GM23338 (cell line): Measurements from ENCODE around the gene ANTKMT. TPM values are rescaled to one million over a fixed set of nuclear protein-coding genes. Genes with fewer than 3 reads are reported as not detected.

Source experiments
- ATAC-seq: fragments of 200-7000 bp; cut with Tn5 transposase; 3 replicates; pipeline ENCODE4 v1.9.1; 2020
- DNase-seq: peaks from one replicate; pipeline ENCODE4 v3.0.0-alpha.2; 2015; ENCODE audit warnings: low spot score
- H2AFZ ChIP-seq: fragments of 200-600 bp; sonication (generic); 2 replicates; pipeline ENCODE4 v1.8.0; 2016; ENCODE audit warnings: antibody characterized with exemption, mild to moderate bottlenecking, moderate library complexity
- H3F3A ChIP-seq: fragments of 200-600 bp; sonication (generic); replicated peaks from 2 replicates; pipeline ENCODE4 v1.8.0; 2017; ENCODE audit warnings: antibody characterized with exemption, mixed run types, low read depth
- H3K27ac ChIP-seq: fragments of 200-600 bp; sonication (generic); 2 replicates; pipeline ENCODE4 v1.6.1; 2016; ENCODE audit warnings: low read depth
- H3K27me3 ChIP-seq: fragments of 200-600 bp; sonication (generic); 2 replicates; pipeline ENCODE4 v1.8.0; 2016; ENCODE audit warnings: mild to moderate bottlenecking, mixed run types, moderate library complexity; ENCODE audit not compliant: insufficient read depth
- H3K36me3 ChIP-seq: fragments of 200-600 bp; sonication (generic); 2 replicates; pipeline ENCODE4 v1.8.0; 2016; ENCODE audit warnings: mild to moderate bottlenecking; ENCODE audit not compliant: insufficient read depth
- H3K4me1 ChIP-seq: fragments of 200-600 bp; sonication (generic); 2 replicates; pipeline ENCODE4 v1.8.0; 2016; ENCODE audit warnings: mild to moderate bottlenecking, moderate library complexity; ENCODE audit not compliant: insufficient read depth
- H3K4me2 ChIP-seq: fragments of 200-600 bp; sonication (generic); 2 replicates; pipeline ENCODE4 v1.7.1; 2017; ENCODE audit warnings: mixed run types
- H3K4me3 ChIP-seq: fragments of 200-600 bp; sonication (generic); 2 replicates; pipeline ENCODE4 v1.6.1; 2016; ENCODE audit warnings: mixed run types
- H3K79me2 ChIP-seq: fragments of 200-600 bp; sonication (generic); replicated peaks from 2 replicates; pipeline ENCODE4 v1.8.0; 2017; ENCODE audit warnings: mild to moderate bottlenecking; ENCODE audit not compliant: insufficient read depth
- H3K9me2 ChIP-seq: fragments of 200-600 bp; sonication (generic); 2 replicates; pipeline ENCODE4 v1.8.0; 2017; ENCODE audit not compliant: insufficient read depth
- H4K20me1 ChIP-seq: fragments of 200-600 bp; sonication (generic); replicated peaks from 2 replicates; pipeline ENCODE4 v1.8.0; 2017; ENCODE audit warnings: mild to moderate bottlenecking; ENCODE audit not compliant: insufficient read depth
- H3K27ac Mint-ChIP-seq: 2 replicates; pipeline ENCODE4 v1.8.0; 2020; ENCODE audit warnings: inconsistent platforms, mild to moderate bottlenecking, moderate library complexity, mixed read lengths
- H3K27me3 Mint-ChIP-seq: 3 replicates; pipeline ENCODE4 v1.8.0; 2022; ENCODE audit warnings: low read depth, mild to moderate bottlenecking, moderate library complexity, mixed read lengths, inconsistent platforms; ENCODE audit not compliant: insufficient read depth, poor library complexity
- H3K36me3 Mint-ChIP-seq: 3 replicates; pipeline ENCODE4 v1.8.0; 2021; ENCODE audit warnings: low read depth, mild to moderate bottlenecking, inconsistent platforms, moderate library complexity, mixed read lengths
- H3K4me1 Mint-ChIP-seq: 3 replicates; pipeline ENCODE4 v1.8.0; 2020; ENCODE audit warnings: mild to moderate bottlenecking, inconsistent platforms, mixed read lengths
- H3K4me3 Mint-ChIP-seq: 3 replicates; pipeline ENCODE4 v1.8.0; 2021; ENCODE audit warnings: moderate library complexity, mild to moderate bottlenecking, inconsistent platforms, mixed read lengths
- H3K9me3 Mint-ChIP-seq: 3 replicates; pipeline ENCODE4 v1.8.0; 2020; ENCODE audit warnings: moderate library complexity, mild to moderate bottlenecking, inconsistent platforms, mixed read lengths
- POLR2AphosphoS5 ChIP-seq: IDR thresholded peaks from 2 replicates; pipeline ENCODE4 v1.6.1; 2016; ENCODE audit warnings: antibody characterized with exemption, low read depth
- STAT1 ChIP-seq: IDR thresholded peaks from one replicate; pipeline ENCODE4 v1.6.1; 2016; ENCODE audit warnings: antibody characterized with exemption; ENCODE audit not compliant: unreplicated experiment
- ZNF331 ChIP-seq: fragments of 250-450 bp; sonication (Bioruptor Pico); IDR thresholded peaks from 2 replicates; pipeline ENCODE4 v1.5.0; 2020; ENCODE audit warnings: low read depth, mild to moderate bottlenecking, moderate library complexity
- polyA plus RNA-seq: library from polyadenylated mRNA; unstranded; fragments of >200 nt; fragmentation: Nextera tagmentation; extraction: Ambion mirVana; gene quantifications from 2 replicates; pipeline ENCODE4 v1.2.1, GENCODE V29; 2016
- total RNA-seq: library from RNA; depleted of rRNA; stranded (reverse); fragments of >200 nt; shearing (Covaris generic); gene quantifications from 2 replicates; pipeline ENCODE4 v1.2.3, GENCODE V29; 2014
- TF ChIP-seq, protein P1 (sequence below), 2 experiments: fragments of 200-600 bp in 1 of 2; sonication (generic) in 1 of 2; conservative IDR thresholded peaks; 2 replicates each; pipeline versions ENCODE4 v1.5.1 to v1.6.1; 2016 to 2017; ENCODE audit warnings: antibody characterized with exemption in 2 of 2, low read depth in 2 of 2, mild to moderate bottlenecking in 2 of 2, moderate library complexity in 1 of 2

ANTKMT gene
- total and polyA plus RNA-seq, 2 experiments from 2014 or later: 23.8 to 37.2 TPM

GRCh38 chr16:678209-678857 lies 42.6 kb upstream of the ANTKMT start:
- DNase-seq (no peak), ATAC-seq (no peak)
- Histone ChIP-seq H3F3A (peaks cover 39% of the 10 kb centered on the region), H3K36me3 (no peaks in the 10 kb centered on the region; the same call in 1 of the 2 replicates), H3K4me1 (peaks cover 15% of the 10 kb centered on the region; the same call in 1 of the 2 replicates), H4K20me1 (peaks cover 14% of the 10 kb centered on the region; the same call in 1 of the 2 replicates), H2AFZ (no peak overlapping the region), H3K4me3 (no peak overlapping the region; the same call in 1 of the 2 replicates), H3K79me2 (peaks cover 9% of the 10 kb centered on the region; the same call in 1 of the 2 replicates), H3K4me2 (no peak overlapping the region; the same call in 1 of the 2 replicates), H3K27ac (no peak overlapping the region), H3K27me3 (no peaks in the 10 kb centered on the region), H3K9me2 (no peaks in the 10 kb centered on the region)
- Mint-ChIP-seq H3K4me3 (no peak overlapping the region), H3K9me3 (no peaks in the 10 kb centered on the region; the same call in 1 of the 3 replicates), H3K4me1 (peaks cover 32% of the 10 kb centered on the region), H3K27me3 (peaks cover 23% of the 10 kb centered on the region), H3K36me3 (peaks cover 24% of the 10 kb centered on the region), H3K27ac (no peak overlapping the region)
- TF ChIP-seq, protein P1, sequence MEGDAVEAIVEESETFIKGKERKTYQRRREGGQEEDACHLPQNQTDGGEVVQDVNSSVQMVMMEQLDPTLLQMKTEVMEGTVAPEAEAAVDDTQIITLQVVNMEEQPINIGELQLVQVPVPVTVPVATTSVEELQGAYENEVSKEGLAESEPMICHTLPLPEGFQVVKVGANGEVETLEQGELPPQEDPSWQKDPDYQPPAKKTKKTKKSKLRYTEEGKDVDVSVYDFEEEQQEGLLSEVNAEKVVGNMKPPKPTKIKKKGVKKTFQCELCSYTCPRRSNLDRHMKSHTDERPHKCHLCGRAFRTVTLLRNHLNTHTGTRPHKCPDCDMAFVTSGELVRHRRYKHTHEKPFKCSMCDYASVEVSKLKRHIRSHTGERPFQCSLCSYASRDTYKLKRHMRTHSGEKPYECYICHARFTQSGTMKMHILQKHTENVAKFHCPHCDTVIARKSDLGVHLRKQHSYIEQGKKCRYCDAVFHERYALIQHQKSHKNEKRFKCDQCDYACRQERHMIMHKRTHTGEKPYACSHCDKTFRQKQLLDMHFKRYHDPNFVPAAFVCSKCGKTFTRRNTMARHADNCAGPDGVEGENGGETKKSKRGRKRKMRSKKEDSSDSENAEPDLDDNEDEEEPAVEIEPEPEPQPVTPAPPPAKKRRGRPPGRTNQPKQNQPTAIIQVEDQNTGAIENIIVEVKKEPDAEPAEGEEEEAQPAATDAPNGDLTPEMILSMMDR (conservative IDR thresholded peaks at IDR 0.05; ENCODE audit: low read depth in 2 of 2): no peak
- no peak for TF ChIP-seq ZNF331 (CRISPR knock-in tag)

DNA sequence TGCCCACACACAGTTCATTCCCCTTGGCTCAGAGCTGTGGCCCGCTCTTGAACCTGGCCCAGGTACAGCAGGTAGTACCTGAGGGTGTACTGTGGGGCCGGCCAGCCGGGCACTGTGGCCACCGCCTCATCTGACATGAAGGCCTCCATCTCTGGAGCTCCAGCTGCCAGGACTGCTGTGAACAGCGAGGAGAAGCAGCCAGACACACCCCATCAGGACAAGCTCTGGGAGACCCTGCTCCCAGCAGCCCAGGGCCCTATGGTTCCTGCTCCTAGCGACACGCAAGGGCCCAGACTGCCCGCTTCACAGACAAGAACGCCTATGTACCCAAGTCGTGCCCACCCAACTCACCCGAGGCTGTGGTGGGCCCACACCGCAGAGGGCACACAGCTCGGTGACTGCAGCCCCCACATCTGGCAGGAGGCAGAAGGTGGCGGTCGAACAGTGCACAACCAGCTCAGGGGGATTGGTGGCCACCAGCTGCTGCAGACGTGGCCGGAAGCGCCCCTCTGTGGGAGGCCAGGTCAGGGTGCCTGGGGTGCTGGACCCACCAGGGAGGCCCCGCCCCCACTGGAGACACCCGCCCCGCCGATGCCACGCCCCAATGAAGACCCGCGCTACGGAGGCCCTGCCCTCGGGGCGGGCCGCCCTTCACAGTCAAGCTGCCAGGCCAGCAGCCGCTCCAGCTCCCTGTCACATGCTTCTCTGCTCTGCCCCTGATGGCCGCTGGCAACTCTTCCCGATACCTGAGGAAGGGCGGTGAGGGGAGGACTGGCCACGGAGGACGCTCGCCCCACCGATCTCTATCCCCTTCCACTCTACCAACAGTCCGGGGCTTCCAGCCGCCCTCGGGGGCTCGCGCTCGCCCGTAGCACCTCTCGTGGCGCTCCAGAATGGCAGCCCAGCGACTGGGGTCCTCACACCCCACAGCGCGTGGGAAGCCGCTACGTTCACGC lies 41.8 kb upstream of the ANTKMT start:
- H3K9me2 ChIP-seq: no peaks in the 10 kb centered on the region
- TF ChIP-seq POLR2AphosphoS5: peak; percentile 69
- TF ChIP-seq STAT1: no peak
- TF ChIP-seq, protein P1 (conservative IDR thresholded peaks at IDR 0.05; ENCODE audit: low read depth in 2 of 2): no peak; a peak in 1 of 4 replicates
- peaks cover 9% of the 10 kb centered on the region; the same call in 1 of the 2 replicates for H3K79me2 ChIP-seq
- H3K4me3 Mint-ChIP-seq: peak overlapping the region; percentile 74
- peaks cover 28% of the 10 kb centered on the region for H3K27me3 Mint-ChIP-seq
- H4K20me1 ChIP-seq: peaks cover 14% of the 10 kb centered on the region; the same call in 1 of the 2 replicates
- no peaks in the 10 kb centered on the region; the same call in 1 of the 3 replicates for H3K9me3 Mint-ChIP-seq
- ATAC-seq (peak; percentile 11), DNase-seq (peak; percentile 82)
- H3F3A ChIP-seq: peaks cover 33% of the 10 kb centered on the region
- H3K27me3 ChIP-seq: no peaks in the 10 kb centered on the region
- no peaks in the 10 kb centered on the region; the same call in 1 of the 2 replicates for H3K36me3 ChIP-seq
- H3K27ac Mint-ChIP-seq: peak overlapping the region; percentile 59; the same call in 1 of the 2 replicates
- peak overlapping the region; percentile 83 for H3K4me2 ChIP-seq
- no peak overlapping the region for H3K27ac ChIP-seq
- H3K4me3 ChIP-seq: peak overlapping the region; percentile 65
- 0 out of 2 replicates have a peak overlapping the region, but pooled peaks have one; percentile 59 for H2AFZ ChIP-seq
- H3K36me3 Mint-ChIP-seq: peaks cover 24% of the 10 kb centered on the region
- H3K4me1 Mint-ChIP-seq: peaks cover 32% of the 10 kb centered on the region
- H3K4me1 ChIP-seq: peaks cover 16% of the 10 kb centered on the region; the same call in 1 of the 2 replicates
